Fibroblast of skin of back (primary cell): Measurements from ENCODE around the gene TOR1B.
A peak's percentile ranks its signal among the peaks of the same experiment; 100 is the strongest.

Experiments used
- DNase-seq: peaks from one replicate; pipeline ENCODE4 v3.0.0-alpha.2; 2013

Gene TOR1B

DNA sequence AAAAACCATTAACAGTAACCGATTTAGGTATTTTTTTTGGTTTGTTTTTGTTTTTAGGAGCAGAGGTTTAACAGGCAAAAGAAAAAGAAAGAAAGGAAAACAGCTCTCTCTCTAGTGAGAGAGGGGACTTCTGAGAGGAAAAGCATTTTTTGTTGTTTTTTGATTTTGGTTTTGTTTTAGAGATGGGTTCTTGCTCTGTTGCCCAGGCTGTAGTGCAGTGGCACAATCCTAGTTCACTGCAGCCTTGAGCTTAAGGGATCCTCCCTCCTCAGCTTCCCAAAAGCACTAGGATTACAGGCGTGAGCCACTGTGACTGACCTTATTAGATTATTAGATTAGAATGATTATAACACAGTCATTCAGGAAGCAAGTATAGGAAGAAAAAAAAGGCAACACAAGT lies 42.4 kb downstream of the TOR1B start:
- DNase-seq, result no peak

DNA sequence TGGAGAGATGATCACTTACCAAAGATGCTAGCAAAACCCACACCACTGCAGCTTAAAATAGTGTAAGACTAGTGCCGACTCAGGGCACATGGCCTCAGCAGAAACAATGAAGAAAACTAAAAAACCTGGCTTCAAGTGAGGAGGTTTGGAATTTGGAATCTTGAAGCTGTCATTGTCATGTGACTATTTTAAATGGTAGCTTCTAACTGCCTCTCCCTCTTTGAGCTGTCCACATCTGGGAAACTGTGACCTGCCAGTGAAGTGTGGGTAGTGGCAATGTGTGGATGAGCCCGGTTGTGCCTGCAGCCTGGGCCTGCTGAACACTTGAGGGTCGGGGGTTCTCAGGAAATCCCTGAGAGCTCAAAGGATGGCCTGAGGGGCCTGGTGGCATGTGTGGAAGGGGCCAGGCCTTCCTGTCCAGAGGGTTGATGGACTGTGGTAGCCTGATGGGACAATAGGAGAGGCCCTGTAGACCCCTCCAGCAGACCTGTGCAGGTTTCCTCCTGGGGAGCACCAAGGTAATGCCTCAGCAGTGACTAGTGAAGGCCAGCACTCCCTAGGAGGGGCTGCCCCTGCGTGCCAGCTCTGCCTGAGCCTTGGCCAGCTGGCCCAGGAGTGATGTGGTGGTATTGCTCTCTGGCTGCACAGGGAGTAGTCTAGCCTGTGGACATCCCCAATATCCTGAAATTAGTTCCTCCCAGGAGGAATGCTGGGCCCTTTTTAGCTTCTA lies 45.9 kb downstream of the TOR1B start:
- no peak for DNase-seq

DNA sequence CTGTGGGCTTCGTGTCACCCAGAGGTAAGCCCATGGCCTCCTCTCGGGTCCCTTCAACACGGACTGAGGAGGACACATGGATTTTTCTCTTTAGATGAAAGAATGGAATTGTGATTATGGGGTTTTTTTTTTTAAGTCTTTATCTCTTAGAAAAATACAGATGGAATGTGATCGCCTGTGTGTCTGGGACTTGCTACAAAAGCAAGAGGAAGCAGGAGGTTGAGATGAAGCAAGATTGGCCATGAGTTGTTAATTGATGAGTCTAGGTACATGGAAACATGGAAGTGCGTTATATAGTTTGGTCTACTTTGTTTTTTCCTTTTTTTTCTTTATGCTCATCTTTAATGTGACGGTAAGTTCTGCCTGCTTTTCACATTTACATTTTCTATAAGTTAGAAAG lies 46.9 kb downstream of the TOR1B start:
- peak; percentile 39 for DNase-seq

- peak; percentile 61 for DNase-seq
These were observed 48.0 kb downstream of the TOR1B start for GRCh38 chr9:129850821-129851550.

GRCh38 chr9:129851821-129852220 lies 48.8 kb downstream of the TOR1B start:
- no peak for DNase-seq

- DNase-seq, result no peak
These were observed 49.6 kb downstream of the TOR1B start for GRCh38 chr9:129852579-129852978.

- DNase-seq, result no peak
These were observed 50.6 kb downstream of the TOR1B start for GRCh38 chr9:129853614-129854013.

DNA sequence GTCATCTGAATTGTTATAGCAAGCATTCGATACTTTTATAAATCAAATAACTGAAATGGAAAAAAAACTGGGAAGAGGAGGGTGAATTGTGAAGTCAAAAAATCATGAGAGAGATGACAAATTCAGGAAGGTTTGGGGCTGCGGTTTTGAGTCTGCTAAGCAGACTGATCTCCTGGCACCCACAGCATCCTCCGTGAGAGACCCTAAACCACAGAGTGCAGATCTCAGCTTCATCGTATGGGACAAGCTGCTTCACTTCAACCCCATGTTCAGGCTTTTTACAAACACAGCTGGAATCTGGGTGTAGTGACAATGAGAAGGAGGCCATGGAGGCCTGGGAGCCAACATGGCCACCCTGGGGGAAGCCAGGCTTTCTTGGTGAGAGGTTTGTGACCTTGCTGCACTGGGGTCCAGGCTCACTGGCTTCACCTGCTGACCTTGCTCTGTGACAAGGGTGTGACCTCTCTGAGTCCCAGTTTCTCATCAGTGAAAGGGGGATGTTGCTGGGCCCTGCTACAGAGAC lies 51.7 kb downstream of the TOR1B start:
- DNase-seq, result no peak

DNA sequence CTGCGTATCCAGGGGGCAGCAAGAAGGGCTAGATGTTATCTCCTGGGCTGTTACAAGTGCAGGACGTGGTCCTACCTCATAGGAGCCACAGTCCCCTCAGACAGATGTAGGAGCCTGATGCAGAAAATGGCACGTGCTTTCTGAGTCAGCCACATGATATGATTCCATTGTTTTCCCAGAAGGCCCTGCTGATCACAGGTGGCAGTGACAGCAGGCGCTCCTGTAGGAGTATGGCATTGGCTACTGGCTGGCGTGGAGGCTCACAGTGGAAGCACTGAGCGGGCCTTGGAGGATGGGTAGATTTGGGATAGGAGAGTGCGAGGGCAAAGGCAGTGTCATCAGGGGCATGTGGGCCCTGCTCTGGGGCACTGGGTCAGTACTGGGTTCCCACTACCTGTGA lies 54.2 kb downstream of the TOR1B start:
- DNase-seq, result no peak

- no peak for DNase-seq
These were observed 55.4 kb downstream of the TOR1B start for GRCh38 chr9:129858167-129858962.
